NCI-H345 treated with DMSO at 0.1 percent for 48 hours (cell line): ENCODE results near the gene NHERF2.

Experiments
- DNase-seq: peaks from one replicate; lab custom pipeline; 2025; ENCODE audit not compliant: unreplicated experiment; lab: John Stamatoyannopoulos, UW

Gene NHERF2

DNA sequence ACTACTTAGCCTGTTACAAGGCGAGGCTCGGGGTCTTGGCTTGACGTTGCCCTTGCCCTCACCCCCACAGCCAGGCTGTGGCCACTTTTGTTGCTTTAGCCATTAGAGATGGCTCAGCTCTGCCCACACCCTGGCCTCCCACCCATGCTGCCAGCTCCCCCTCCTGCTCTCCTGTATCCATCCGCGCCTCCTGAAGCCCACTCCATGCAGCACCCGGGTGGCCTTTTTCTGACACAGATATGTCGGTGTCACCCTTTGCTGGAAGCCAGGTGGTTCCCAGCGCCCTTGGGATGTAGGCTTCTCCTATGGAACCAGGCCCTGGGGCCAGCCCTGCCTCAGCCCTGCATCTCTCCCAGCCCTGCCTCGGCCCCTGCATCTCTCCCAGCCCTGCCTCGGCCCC, 30.7 kb downstream of the NHERF2 start:
- no peak for DNase-seq

DNA sequence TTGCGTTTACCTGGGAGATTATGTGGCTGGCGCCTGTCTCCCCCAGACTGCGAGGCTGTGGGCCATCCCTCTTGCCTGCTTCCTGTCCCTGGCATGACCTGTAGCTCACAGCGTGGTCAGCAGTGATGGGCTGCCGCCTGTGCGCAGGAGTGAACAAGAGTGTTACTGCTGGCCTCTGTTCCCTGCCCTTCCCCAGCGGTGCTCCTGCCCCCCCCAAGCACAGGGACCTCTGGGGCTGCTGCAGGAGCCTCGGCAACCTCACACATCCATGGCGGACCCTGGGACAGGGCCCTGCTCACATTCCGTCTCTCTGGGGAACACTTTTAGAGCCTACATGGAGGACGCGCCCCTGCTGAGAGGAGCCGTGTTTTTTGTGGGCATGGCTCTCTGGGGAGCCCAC, 31.7 kb downstream of the NHERF2 start:
- no peak for DNase-seq

DNA sequence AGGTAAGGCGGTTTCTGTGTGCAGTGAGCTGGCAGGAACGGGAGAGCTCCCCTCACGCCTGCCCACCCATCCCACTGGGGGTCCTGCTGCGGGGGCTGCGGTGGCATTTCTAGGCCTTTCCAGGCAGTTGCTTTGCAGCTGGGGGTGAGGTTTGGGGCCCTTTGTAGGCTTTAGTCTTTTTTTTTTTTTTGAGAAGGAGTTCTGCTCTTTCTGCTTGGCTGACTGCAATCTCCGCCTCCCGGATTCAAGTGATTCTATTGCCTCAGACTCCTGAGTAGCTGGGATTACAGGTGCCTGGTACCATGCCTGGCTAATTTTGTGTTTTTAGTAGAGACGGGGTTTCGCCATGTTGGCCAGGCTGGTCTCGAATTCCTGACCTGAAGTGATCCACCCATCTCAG, 32.2 kb downstream of the NHERF2 start:
- DNase-seq: no peak

DNA sequence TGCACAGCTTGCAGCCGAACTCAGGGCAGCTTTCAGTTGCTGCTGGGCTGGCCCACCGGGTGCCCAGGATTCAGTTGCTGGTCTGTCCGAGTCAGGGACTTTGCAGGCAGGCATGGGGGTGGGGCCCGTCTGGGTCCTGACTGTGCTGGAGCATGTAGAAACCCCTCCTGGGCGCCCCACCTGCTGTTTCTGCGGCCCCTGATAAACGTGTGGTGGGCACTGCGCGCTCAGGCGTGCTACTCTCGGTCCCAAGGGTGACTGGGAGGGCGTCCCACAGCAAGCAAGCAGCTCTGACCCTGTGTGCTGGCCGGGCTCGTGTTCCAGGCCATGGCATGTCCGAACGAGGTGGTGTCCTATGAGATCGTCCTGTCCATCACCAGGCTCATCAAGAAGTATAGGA, 33.6 kb downstream of the NHERF2 start:
- DNase-seq: no peak

DNA sequence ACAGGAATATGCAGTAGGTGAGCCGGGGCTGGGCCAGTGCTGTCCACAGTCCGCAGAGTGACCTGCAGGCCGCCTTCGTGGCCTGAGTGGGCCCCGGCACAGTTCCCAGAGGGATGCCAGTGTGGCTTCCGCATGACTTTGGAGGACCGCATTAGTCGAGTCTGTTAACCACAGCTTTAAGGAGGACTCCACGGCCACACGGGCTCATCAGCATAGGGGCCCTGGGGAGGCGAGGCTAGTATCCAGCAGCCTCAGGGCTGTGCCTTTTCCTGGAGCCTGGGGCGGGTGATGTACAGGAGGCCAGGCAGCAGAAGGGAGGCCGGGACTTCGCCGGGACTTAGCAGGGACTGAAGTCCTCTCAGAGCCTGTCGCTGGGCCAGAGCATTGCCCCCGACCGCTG, 34.3 kb downstream of the NHERF2 start:
- no peak for DNase-seq

DNA sequence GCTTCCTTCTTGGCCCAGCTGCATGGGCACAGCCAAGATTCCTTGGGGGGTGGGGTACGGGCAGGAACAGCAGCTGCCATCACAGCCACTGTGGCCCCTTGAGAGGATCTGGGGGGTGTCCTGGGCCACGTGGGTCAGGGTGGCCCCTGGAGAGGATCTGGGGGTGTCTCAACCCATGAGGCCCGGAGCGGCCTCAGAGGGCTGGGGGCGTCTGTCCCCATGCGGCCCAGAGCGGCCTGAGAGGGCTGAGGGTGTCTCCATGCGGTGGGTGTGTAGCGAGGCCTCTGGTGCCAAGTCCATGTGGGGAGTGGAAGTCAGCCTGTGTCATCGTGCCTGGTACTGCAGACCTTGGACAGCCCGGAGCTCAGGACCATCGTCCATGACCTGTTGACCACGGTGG, 34.8 kb downstream of the NHERF2 start:
- no peak for DNase-seq

DNA sequence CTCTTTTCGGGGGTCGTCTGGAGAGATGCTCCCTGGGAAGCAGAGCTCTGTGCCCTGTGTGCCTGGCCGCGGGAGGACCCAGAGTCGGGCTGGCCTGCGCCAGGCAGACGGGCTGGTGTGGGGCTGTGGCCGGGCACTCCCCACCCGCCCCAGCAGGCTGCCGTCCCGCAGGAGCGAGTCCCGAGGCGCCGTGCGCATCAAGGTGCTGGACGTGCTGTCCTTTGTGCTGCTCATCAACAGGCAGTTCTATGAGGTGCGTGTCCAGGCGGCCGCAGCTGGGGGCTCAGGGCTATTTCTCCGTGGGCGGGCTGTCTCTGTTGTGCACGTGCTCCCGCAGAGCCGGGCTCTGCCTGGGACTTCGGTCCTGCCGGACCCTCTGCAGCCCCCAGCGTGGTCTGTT, 36.1 kb downstream of the NHERF2 start:
- no peak for DNase-seq

DNA sequence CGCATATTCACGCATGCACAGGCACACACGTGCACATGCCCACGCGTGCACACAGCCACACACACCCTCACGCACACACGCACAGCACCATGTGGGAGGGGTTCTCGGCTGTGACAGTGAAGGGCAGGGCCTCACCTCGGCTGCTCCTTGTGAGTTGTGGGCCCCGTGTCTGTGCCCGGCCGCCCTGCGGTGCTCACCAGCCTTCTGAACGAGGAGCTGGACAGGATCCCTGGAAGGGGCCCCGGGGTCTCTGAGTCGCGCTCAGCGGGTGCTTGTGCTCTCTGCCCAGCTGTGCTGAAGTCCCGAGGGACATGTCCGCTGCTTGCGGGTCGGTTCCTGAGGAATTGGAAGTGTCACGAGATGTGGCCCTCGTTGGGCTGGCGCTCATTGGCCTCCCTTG, 37.2 kb downstream of the NHERF2 start:
- no peak for DNase-seq

DNA sequence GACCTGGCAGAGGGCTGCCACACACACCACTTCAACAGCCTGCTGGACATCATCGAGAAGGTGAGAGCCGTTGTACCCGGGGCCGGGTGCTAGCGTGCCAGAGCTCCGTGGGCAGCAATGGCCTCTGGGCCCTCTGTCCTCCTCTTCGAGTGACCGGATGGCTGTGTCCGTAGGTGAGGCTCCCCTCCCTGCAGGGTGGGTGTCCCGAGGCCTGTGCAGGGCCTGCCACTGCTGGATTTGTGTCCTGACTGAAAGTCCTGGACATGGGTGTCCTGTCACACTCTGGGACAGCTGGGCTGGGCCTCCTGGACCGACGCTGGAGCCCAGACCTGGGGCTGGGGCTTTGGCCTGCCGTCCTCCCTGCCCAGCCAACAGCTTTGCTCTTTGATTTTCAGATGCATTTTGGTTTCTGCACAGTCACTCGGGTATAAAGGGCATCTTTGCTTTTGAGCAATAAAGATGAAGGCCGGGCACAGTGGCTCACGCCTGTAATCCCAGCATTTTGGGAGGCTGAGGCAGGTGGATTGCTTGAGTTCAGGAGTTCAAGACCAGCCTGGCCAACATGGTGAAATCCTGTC, 37.8 kb downstream of the NHERF2 start:
- no peak for DNase-seq

DNA sequence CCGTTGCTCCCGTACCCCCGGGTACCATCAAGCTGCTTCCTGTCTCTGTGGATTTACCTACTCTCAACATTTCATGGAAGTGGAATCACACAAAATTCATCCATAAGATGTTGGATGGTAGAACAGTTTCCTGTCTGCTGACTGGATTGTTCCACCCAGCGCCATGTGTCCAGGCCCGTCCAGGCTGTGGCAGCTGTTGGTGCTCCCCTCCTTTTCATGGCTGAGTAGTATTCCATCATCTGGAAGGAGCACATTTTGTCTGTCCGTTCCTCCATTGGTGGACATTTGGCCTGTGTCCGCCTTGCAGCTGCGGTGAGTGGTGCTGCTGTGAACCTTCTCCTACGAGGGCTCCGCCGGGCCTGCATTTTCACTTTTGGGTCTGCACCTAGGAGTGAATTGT, 39.4 kb downstream of the NHERF2 start:
- DNase-seq: no peak

DNA sequence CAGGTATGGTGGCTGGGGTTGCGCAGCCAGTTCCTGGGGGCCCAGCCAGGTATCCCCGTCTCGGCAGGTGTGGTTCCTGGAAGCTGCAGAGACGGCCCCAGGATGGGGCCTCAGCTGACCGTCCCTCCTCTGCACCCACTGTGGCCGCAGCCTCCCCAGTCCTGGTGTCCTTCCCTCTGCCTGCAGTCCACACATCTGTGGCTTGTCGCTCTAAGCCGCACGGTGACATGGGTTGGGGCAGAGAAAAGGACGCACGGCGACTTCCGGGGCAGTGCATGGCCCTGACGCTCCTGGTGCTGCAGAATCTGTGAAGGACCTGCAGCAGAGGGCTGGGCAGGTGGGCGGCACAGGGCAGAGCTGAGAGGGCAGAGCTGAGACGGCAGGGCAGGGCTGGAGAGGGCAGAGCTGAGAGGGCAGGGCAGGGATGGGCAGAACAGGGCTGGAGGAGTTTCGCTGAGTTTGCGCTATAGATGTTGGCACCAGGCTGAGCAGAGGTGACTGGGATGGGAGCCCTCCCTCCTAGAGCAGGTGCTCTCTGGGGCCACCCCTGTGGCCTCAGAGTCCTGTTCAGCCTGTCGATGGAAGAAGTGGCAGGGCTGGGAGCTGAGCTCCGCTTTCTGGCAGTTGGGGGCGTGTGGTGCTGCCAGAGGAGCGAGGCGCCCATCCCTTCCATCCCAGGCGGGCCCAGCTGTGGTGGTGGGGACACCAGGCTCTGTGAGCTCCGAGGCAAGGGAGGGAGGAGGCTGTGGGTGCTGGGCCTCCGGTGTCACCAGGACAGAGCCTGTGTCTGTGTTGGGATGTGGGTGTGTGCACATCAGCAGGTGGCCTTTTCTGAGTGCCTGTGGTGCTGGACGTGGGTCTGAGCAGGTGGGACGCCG, 44.1 kb downstream of the NHERF2 start:
- no peak for DNase-seq

DNA sequence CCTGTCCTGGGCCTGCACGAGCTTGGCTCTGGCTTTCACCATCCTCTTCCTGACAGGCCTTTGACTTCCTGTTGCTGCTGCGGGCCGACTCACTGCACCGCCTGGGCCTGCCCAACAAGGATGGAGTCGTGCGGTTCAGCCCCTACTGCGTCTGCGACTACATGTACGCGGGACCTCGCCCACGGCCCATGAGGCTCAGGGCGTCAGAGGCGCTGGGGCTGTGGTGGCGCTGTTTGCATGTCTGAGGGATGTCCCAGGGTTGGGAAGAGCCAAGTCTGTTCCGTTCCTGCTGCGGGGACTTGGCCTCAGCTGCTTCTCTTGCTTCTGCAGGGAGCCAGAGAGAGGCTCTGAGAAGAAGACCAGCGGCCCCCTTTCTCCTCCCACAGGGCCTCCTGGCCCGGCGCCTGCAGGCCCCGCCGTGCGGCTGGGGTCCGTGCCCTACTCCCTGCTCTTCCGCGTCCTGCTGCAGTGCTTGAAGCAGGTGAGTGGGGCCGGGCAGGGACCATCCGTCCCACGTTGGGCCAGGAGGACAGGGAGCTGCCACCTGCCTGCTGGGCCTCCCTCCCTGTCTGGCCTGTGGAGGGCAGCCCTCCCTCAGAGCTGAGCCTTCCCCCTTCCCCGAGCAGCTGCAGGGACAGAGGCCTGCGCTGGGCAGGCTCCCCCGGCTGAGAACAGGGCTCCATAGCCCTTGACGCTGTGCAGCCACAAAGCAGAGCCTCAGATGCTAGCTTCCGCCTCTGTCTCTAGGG, 44.9 kb downstream of the NHERF2 start:
- DNase-seq: no peak

DNA sequence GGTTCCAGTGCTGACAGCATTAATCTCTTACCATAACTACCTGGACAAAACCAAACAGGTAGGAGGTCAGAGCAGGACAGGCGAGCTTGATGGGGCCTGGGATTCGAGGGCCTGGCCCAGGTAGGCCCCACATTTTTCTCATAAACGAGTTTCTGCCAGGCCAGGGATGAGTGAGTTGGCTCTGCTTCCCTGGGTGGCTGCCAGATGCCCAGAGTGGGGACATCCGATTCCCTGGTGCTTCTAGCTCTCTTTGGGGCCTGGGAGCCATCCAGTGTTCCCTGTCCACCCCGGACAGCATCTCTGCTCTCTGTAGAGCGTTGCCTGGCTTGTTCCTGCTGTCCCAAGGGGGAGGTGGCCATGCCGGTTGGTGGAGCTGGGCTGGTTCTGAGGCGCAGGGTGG, 46.2 kb downstream of the NHERF2 start:
- DNase-seq: no peak

DNA sequence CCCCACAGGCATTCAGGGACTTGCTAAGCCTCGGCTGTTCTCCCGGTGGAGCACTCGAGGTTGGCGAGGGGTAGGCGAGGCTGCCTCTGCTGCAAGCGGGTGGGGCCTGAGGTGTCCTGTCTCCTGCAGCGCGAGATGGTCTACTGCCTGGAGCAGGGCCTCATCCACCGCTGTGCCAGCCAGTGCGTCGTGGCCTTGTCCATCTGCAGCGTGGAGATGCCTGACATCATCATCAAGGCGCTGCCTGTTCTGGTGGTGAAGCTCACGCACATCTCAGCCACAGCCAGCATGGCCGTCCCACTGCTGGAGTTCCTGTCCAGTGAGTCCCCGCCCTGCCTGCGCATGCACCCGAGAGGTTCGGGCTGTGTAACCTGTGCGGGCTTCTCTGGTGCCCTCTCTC, 47.4 kb downstream of the NHERF2 start:
- no peak for DNase-seq

DNA sequence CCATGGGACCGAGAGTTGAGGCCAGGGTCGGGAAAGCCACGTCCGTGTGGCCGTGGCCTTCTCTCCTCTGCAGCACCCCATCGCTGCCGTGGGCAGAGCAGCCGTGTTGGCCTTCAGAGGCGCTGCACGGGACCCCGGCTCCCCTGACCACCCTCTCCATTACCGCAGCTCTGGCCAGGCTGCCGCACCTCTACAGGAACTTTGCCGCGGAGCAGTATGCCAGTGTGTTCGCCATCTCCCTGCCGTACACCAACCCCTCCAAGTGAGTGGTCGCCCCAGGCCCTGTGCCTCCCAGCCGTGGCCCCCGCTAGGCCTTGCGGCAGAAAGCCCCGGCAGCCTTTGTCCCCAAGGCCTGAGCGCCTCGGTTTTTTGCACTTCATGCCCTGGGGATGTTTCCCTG, 48.9 kb downstream of the NHERF2 start:
- DNase-seq: no peak

DNA sequence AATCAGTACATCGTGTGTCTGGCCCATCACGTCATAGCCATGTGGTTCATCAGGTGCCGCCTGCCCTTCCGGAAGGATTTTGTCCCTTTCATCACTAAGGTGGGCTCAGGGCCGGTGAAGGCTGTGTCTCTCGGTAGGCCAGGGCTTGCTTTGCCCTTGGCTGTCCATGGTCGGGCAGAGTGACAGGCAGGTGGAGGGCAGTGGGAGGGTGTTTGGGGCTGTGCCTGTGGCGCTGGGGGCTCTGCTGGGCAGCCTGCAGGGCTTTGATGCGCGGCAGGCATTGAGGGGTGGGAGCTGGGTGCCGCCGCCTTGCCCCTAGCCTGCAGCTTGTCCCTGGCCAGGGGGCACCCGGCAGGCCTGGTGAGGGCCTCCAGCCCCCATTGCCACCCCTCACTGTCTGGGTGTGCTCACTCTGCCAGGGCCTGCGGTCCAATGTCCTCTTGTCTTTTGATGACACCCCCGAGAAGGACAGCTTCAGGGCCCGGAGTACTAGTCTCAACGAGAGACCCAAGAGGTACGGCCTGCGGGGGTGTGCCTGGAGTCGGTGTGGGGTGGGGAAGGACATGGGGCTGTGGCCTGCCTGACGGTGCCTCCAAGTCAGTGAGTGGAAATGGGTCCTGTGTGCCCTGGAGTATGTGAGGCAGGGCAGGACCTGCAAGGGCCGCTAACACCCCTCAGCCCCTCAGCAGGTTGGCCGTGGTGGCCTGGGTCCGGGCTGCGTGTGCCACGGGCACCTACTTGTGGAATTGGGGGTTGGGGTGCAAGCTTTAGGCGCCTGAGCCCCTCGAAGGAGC, 49.6 kb downstream of the NHERF2 start:
- no peak for DNase-seq

DNA sequence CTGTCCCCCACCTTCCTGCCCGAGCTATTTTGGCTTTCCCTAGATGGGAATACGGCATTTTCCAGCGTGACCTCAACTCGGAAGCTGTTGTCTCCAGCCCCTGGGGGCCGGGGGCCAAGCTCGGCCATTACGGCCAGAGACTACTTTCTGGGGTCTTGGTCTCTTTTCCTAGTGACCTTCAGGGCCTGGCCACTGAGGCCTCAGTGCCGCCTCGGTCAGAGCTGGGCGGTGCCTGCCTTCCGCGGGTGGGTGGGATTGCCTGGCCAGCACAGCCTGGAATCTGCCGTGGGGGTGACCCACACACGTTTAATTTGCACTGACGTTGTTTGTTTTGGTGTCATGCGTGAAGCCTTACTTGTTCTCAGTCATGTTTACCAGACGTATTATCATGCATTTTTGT, 50.3 kb downstream of the NHERF2 start:
- DNase-seq: no peak

DNA sequence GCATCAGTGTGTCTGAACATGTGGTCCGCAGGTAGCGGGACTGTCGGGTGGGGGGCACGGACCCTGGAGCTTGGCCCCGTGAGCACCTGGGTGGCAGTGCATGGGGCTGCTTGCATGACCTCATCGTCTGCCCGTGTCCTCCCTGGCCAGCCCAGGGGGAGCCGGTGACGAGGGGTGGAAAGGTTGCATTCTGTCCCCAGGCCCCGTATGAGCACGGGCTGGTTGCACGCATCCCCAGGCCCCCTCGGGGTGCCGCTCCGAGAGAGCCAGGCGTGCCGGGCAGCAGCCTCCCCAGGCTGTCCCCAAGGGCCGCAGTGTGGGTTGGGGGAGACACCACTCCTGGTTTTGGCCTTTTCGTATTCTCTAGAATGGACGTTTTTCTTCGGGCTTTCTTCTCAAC, 51.0 kb downstream of the NHERF2 start:
- DNase-seq: no peak

DNA sequence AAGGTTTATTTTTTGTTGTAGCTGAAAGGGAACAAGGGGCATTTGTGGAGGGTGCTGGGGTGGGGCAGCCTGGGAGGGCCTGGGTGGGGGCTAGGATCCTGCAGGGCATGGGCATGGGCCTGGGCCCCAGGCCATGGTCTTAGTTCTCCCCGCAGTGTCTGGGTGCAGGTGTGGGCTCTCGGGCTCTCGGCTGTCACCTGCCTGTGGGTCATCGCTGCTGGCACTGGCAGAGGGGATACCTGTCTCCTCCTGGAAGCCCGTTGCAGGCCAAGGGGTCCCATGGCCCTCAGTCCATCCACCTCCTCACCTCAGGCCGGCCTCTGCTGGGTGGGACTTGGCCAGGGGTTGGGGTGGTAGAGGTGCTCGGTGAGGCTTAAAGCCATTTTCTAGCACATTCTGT, 51.4 kb downstream of the NHERF2 start:
- DNase-seq: no peak

DNA sequence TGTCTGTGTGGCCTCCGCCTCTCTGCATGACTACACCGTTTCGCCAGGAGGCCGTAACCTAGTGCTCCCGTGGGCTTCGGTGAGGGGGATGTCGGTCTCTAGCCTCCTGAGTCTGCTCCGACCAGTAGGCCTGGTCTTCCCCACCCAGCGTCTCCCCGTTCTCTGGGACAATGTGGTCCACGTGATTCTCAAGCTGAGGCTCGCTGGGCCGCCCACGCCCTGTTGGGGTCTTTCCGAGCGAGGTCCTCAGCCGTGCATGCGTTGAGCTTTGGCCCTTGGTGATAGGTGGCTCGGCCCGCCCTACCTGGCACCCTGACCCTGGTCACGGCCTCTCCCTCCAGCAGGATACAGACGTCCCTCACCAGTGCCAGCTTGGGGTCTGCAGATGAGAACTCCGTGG, 52.0 kb downstream of the NHERF2 start:
- no peak for DNase-seq

DNA sequence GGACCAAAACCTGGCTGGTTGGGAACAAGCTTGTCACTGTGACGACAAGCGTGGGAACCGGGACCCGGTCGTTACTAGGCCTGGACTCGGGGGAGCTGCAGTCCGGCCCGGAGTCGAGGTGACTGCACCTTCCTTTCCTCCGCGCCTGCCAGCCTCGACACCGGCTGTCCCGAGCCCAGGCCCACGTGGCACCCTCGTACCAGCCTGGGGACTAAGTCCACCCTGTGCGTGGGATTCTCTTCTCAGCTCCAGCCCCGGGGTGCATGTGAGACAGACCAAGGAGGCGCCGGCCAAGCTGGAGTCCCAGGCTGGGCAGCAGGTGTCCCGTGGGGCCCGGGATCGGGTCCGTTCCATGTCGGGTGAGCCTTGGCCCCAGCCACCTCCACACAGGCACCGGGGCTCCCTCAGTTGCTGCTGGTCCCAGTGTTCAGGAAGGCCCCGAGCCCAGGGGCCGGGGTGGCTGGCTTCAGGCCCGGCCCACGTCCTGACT, 52.7 kb downstream of the NHERF2 start:
- no peak for DNase-seq
